GM12873 (cell line): ENCODE results near the gene ZNF362.

ENCODE experiments used
- TF ChIP-seq, protein P1 (sequence below): IDR thresholded peaks from 2 replicates; pipeline ENCODE4 v1.5.1; 2012; ENCODE audit warnings: low read depth, mild to moderate bottlenecking, moderate library complexity, low read length, control low read depth; ENCODE audit not compliant: insufficient read depth; ENCODE audit errors: missing control alignments

ZNF362 gene

DNA sequence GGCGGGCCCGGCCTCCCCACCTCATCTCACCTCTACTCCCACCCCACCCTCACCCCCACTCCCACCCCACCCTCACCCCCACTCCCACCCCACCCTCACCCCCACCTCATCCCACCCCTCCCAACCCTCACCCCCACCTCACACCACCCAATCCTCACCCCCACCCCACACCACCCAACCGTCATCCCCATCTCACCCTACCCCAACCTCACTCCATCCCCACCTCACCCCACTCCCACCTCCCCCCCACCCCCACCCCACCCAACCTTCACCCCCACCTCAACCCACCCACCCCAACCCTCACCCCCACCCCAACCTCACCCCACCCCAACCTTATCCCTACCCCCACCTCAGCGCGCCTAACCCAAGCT, 51.2 kb downstream of the ZNF362 start:
- TF ChIP-seq, protein P1, sequence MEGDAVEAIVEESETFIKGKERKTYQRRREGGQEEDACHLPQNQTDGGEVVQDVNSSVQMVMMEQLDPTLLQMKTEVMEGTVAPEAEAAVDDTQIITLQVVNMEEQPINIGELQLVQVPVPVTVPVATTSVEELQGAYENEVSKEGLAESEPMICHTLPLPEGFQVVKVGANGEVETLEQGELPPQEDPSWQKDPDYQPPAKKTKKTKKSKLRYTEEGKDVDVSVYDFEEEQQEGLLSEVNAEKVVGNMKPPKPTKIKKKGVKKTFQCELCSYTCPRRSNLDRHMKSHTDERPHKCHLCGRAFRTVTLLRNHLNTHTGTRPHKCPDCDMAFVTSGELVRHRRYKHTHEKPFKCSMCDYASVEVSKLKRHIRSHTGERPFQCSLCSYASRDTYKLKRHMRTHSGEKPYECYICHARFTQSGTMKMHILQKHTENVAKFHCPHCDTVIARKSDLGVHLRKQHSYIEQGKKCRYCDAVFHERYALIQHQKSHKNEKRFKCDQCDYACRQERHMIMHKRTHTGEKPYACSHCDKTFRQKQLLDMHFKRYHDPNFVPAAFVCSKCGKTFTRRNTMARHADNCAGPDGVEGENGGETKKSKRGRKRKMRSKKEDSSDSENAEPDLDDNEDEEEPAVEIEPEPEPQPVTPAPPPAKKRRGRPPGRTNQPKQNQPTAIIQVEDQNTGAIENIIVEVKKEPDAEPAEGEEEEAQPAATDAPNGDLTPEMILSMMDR = no peak

- TF ChIP-seq, protein P1 = no peak
These were observed 54.4 kb downstream of the ZNF362 start for GRCh38 chr1:33310702-33311101.

DNA sequence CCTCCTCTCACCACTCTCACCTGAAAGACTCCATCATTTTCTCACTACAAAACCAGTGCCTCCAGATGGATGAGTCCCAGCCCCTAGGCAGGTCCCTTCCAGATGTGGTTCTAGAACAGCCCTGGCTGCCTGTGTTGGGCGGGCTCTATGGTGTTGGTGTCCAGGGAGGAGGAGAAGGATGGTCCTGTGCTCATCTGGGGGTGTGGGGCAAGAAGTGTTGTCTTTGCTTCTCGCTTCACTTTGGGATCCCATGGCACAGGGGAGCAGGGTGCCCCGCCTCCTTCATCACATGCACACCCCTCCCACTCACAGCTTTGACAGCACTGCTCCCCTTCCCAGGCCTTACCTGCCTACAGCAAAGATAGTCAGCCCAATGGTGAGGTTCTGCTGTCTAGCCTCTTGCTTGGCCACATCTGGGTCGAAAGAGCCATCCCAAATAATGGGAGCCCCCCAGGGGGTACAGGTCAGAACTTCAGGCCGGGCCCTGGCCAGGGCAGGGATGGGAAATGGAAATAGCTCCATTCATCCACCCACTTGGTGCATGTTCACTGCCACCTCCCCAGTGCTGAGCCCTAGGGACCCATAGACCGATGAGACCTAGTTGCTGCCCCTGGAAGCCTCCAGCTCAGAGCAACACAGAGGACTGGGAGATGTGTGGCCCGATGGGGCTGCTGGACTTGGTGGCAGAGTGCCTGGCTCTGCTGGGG, 55.6 kb downstream of the ZNF362 start:
- TF ChIP-seq, protein P1 = no peak

GRCh38 chr1:33312413-33312749, 56.1 kb downstream of the ZNF362 start:
- TF ChIP-seq, protein P1 = no peak

- TF ChIP-seq, protein P1 = no peak
These were observed 58.1 kb downstream of the ZNF362 start for GRCh38 chr1:33314416-33314815.

DNA sequence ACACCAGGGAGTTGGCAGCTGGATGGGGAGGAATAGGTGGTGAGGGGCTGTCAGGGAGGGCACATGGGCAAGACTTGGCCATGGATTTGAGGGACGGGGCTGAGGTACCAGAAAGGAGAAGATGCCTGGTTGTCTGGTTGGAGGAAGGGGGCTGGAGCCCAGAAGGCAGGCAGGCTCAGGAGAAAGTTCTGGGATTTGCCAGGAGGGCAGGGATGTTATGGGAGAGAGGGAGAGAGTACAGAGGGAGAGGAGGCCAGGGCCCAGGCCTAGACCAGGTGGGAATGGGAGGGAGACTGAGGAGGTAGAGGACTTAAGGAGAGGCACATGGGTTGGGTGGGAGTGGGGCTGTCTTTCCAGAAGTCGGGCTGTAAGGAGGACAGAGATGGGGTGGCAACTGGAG, 60.3 kb downstream of the ZNF362 start:
- TF ChIP-seq, protein P1 = no peak

- TF ChIP-seq, protein P1 = no peak
These were observed 61.1 kb downstream of the ZNF362 start for GRCh38 chr1:33317354-33317753.
